GM19452 (cell line): ENCODE results near the gene CLNS1A.
"Not testable (repeated sequence)": the region's sequence is repeated elsewhere in the genome, so short reads cannot be mapped to it uniquely, and the experiment has no call there.

Experiments
- ATAC-seq: cut with Tn5 transposase; IDR thresholded peaks from one replicate; pipeline ENCODE4 v1.9.1; 2021; ENCODE audit not compliant: unreplicated experiment

The CLNS1A gene, protein sequence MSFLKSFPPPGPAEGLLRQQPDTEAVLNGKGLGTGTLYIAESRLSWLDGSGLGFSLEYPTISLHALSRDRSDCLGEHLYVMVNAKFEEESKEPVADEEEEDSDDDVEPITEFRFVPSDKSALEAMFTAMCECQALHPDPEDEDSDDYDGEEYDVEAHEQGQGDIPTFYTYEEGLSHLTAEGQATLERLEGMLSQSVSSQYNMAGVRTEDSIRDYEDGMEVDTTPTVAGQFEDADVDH

DNA sequence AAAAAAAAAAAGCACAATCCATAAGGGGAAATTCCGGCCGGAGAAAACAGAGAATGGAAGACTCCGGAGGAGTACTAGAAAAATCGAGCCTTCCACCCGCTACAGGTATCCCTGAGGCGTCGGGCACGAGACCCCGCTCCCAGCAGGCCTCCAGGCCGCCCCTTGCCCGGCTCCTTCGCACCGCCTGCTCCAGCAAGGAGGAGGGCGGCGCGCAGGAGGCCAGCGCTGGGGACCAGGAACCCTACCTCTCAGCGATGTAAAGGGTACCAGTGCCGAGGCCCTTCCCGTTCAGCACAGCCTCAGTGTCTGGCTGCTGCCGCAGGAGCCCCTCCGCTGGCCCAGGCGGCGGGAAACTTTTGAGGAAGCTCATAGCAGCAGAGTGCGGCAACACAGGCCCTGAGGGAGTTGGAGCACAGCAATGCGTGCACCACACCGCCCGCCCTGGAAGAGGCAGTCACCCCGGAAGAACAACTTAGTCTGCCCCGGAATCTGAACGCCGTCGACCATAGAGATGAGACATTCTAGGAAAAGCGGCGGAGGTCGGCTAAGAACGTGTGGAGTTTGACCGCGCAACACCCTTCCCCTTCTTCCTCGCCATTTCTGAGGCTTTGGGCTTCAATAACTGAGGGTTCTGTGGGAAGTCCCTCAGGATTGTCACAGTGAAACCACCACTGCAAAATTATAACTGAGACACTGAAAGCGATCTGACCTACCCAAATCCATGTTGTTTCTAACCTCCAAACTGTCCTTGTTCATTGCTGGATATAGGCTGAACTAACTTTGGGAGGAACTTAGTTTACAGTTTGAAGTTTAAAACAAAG is at the start of gene CLNS1A:
CLNS1A (minus strand) TSS at position 450 of the 821 bp plus-strand sequence; CDS start at position 370, 80 bp downstream.
- peak; percentile 94 for ATAC-seq

DNA sequence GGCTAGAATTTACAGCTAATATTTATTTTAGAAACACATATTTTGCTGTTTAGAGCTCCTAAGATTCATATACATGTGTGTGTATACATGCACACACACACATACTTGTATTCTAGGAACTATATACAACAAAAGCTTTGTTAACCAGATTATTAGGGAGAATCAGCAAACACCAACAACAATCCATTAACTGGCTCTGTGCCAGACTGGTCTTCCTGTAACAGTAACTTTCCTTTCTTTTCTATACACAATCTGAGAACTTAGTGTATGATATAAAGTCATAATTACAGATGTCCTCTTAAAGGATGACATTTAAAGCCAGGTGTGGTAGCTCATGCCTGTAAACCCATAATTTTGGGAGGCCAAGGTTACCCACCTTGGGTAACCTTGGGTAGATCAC is 49.5 kb upstream of the CLNS1A start:
- ATAC-seq = no peak

DNA sequence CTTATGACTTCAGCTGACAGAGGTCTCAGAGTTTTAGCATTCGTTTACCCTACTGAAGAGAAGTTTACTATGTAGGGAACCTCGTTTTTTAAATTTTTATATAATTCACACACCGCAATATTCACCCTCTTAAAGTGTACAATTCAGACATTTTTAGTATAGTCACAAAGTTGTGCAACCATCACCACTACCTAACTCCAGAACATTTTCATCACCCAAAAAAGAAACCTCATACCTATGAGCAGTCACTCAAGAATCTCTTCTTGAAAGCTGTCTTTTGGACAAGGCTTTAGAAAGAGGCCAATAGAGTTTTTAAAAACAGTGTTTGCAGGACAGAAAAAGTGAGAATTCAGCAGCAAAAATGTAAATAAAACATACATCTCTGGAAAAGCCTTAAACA is 39.5 kb upstream of the CLNS1A start:
- no peak for ATAC-seq

DNA sequence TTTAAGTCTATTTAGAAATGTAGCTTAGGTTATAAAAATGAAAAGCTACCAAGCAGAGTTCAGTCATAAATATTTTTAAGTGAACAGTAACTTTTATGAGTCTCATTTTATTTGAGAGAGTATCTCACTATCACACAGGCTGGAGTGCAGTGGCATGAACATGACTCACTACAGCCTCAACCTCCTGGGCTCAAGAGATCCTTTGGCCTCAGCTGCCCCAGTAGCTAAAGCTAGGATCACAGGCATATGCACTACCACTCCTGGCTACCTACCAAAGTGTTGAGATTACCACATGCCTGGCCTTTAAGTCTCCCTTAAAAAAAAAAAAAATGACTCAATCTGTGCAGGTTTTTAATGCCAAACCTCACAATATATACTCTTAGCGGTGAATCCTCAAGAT is 34.7 kb upstream of the CLNS1A start:
- no peak for ATAC-seq

DNA sequence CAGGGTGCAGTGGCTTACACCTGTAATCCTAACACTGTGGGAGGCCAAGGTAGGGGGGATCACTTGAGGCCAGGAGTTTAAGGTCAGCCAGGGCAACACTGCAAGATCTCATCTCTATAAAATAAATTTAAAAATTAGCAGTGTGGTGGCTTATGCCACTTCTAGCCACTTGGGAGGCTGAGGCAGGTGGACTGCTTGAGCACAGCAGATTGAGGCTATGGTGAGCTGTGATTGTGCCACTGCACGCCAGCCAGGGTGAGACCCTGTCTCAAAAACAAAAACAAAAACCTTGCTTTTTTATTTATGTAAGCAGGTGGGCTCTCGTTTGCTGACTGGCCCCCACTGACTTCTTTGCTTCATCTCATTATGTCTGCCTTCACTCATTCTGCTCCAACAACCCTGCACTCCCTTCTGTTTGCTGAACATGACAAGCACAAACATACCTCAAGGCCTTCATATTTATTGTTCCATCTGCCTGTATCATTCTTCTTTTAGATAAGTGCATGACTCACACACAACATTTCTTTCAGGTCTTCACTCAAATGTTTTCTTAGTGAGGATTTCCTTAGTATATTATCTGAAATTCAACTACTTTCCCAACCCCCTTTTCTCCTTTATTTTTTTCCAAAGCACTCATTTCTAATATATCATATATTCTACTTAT is 32.4 kb upstream of the CLNS1A start:
- no peak for ATAC-seq

DNA sequence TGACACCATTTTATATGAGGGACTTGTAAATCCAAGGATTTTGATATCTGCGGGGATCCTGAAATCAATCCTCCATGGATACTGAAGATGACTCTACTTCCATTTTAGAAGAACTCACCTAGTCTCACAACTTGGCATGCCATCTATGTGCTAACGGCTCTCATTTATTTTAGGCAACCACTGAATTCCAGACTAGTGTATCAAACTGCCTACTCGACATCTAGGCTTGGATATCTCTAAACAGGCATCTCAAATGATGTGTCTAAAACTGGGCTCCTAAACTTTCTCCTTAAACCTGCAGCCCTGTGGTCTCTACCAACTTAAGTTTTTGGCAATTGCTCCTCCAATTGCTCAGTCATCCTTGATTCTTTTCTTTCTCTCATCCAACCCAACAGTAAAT is 31.2 kb upstream of the CLNS1A start:
- no peak for ATAC-seq

DNA sequence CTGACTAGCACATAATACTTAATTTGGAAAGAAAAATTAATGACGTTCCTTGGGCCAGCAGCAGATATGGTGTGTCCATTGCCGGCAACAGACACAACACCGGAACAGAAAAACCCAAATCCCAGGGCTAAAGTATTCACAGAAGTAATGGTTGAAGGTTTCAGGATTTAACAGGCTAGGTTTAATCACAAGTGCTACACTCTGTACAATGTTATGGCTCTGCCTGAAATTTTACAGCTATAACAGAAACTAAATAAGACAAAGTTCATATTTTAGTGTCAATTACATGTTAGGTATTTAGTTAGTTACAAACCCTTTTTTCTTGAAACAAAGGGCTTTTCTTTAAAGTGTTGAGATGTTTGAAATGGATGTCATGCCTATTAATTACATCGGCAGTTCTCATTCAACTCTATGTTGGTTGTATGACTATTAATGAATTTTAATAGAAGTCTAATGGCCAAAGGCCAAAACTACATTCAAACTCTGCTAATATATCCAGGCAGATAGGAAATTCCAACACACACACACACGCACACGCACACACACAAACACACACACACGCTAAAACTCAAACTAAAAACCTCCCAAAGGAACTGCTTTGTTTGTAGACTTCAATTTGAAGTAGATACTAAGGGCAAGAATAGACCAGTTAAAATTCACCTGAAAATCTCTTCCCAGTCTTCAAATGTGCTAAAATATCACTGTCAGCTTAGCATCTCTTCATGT is 27.8 kb upstream of the CLNS1A start:
- no peak for ATAC-seq

DNA sequence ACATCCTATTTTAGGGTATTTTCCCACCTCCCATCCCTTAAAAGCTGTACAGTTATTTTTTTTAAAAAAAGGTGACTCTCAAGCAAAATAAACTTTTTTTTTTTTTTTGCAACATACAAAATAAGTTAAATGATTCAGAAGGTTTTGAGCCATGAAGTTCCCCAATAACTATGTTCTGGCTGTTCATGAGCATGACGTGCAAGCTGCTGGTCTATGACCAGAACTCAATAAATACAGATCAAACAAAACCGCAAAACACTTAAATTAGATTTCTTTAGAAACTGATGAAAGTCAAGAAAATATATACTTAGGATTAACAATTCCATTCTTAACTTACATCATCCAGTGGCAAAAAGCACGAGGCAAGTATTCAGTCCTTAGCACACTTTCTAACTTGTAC is 24.1 kb upstream of the CLNS1A start:
- ATAC-seq = no peak

DNA sequence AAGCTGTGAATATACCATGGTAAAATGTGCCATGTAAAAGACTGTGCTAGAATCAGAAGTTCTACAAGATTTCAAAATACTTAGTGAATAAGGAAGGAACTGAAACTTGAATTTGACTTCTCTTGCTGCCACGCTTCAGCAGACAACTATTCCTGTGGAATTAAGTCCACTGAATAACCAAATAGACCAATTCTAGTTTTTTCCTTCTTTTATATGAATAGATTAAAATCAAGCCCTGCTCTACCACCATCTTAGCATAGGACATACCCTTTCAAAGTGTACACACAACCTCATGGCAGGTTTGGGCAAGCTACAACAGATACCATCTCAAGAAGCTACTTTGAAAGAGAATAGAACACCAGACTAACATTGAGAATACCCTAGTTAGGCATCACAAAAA is 23.4 kb upstream of the CLNS1A start:
- ATAC-seq = no peak

DNA sequence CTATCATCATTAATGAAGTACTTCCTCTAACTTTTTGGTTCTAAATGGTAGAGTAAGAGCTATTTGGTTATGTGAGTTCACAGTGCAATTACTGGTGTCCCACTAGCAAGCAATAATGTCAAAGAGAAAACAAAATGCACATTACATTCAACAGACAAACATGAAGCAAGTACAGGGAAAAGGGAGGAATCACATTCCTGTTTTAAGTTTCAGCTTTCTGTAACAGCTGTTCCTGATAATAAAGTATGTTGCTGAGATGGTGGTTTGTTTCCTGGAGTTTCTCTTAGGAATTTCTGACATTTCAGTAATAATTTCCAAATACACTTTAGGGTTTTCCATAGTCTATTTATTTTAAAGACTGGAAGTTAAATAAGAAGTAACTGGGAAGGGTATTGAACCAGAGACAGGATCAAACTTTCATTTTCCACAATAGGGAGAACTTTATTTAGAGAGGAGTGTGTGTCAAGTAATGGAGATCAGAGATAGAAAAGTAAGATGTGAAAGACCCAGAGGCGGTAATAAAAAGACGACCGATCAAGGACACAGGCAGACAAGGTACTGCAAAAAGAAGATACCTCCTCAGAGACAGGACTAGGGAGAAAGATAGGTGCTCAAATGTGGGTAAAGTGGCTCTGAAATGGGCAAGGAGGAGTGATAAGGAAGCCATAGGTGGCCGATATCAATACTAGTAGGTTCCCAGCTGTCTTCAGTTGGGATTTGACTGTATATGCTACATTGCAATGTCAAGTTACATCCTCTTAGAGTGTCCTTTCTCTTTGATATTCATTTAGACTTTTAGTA is 20.8 kb upstream of the CLNS1A start:
- no peak for ATAC-seq

DNA sequence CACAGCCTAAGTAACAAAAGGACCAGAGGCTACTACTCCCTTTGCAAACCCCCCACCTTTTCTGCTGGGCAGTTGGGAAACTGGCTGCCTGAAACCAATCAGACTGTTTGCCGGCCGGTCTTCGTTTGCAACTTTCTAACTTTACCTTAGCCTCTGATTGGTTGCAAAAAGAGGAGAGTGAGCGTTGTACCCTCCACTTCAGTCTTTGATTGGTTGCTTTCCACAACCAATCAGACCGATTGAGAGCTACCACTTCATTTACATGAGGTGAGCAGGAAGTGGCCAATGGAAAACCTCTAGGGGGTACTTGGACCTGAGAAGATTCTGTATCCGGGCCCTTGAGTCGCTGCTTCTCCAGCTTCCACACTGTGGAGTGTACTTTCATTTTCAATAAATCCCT is 18.8 kb upstream of the CLNS1A start:
- ATAC-seq = no peak

DNA sequence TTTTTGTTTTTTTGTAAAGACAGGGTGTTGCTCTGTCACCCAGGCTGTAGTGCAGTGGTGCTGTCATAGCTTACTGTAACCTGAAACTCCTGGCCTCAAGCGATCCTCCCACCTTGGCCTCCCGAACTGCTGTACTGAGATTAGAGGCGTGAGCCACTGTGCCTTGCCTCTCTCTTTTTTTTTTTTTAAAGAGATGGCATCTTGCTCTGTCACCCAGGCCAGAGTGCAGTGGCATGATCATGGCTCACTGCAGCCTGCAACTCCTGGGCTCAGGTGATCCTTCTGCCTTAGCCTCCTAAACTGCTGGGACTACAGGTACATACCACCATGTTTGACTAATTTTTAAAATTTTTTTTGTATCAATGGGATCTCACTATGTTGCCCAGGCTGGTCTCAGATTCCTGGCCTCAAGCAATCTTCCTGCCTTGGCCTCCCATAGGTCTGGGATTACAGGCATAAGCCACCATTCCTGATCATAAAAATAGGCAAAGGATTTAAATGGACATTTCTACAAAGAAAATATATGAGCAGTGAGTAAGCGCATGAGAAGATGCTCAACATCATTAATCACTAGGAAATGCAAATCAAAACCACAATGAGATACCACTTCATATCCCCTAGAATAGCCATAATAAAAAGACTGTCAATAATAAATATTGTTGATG is 17.3 kb upstream of the CLNS1A start:
- ATAC-seq = no peak

DNA sequence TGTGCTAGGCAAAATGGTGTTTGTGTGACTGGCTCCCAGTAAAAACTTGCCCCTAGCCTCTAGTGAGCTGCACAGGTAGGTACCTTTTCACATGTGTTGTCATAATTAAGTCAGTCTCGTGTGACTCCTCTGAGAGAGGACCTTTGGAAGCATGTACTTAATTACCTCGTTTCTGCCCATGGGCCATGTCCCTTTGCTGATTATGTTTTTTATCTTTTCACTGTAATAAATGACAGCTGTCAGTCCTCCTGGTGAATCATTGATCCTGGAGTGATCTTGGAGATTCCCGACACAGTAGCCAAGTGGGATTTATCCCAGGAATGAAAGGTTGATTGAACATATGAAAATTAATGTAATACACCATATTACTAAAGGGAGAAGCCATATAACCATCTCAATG is 12.5 kb upstream of the CLNS1A start:
- ATAC-seq = no peak

DNA sequence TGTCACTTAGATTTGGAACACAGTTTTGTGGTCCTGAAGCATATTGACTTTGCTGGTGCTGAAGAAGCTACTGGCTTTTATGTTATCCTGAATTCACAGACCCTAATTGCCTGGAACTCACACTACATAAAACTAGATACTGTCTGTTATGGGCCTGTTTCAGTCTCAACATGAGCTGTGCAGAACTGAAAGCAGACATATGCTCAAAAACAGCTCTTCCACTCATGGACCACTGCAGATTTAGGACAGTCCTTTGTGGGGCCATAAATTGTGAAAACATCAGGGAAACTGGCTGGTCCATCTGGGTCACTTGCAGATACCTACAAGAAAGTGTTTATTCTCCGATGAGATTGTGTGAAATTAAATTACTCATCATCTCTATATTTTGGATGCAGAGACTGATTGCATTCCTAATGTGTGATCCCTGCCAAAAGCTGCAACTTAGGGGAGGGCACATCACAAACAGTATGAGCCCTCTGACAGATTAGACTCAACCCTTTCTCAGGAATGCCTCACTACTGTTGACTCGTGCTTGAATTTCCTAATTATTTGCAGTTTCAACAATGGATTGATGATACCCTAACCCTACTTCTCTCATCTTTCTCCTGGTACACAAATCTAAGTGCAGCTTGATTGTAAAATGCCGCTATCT is 10.2 kb upstream of the CLNS1A start:
- no peak for ATAC-seq

DNA sequence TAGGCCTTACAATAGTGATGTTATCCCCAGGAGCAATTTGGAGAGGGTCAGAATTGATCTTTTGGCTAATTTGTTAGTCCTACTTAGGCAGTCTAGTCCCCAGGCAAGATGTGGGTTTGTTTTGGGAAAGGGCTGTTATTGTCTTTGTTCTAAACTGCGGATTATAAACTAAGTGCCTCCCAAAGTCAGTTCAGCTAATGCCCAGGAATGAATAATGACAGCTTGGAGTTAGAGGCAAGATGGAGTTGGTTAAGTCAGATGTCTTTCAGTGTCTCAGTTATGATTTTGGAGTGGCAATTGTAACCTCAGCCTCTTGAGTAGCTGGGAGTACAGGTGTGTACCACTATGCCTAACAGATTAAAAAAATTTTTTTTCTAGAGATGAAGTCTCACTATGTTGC is 7.3 kb upstream of the CLNS1A start:
- ATAC-seq = no peak

DNA sequence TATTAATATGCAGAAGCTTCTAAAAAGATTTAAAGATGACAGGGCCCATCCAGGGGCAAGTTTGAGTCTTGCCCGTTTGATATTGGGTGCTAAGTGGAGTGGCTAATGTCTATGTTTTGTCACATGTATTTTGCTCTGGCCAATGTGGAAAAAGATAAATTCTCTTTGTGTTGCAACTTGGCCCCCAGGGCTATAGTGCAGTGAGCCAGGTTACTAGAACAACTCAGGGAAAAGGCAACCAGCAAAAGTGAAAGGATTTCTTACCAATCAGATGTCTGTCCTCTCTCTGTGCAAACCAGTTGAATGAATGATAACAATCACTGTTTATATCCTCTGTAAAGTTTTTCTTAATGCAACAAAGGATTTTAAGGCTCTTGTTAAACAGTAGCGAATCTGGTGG is 4.6 kb upstream of the CLNS1A start:
- no peak for ATAC-seq

DNA sequence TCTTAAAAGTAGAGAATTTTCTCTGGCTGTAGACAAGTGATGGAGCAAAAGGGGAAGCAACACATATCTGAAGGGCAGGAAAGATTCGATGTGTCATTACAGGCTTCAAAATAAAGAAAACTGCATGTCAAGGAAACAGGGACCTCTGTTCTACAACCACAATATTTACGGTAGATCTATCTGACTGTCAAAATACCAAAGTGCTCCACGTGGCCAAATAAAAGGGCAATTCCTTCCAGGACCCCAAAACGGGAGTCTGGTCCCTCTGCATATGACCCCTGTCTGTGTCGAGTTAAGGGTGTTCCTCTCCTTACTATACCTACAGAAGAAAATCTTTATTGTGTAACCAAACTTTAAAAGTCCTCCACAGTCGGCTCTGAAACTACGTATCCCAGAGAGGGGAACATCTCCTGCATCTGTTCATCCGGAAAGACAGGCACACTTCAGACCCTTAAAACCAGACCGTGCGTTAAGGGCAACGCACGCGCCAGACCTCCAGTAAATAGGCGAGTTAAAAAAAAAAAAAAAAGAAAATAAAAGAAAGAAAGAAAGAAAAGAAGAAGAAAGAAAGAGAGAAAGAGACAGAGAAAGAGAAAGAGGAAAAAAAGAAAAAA is 756 bp downstream of the CLNS1A start:
- ATAC-seq = no peak

DNA sequence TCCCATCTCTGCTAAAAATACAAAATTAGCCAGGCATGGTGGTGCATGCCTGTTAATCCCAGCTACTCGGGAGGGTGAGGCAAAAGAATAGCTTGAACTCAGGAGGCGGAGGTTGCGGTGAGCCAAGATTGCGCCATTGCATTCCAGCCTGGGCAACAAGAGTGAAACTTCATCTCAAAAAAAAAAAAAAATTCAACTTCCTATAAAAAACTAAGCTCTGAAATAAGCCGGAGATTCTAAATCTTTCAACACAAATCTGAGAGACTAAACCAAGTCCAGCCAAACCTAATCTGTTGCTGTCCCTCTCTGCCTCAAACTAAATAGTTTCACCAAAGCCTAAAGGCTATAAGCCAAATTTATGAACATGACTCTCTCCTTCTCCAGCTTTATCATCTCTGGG is 3.7 kb downstream of the CLNS1A start:
- not testable (repeated sequence) for ATAC-seq

DNA sequence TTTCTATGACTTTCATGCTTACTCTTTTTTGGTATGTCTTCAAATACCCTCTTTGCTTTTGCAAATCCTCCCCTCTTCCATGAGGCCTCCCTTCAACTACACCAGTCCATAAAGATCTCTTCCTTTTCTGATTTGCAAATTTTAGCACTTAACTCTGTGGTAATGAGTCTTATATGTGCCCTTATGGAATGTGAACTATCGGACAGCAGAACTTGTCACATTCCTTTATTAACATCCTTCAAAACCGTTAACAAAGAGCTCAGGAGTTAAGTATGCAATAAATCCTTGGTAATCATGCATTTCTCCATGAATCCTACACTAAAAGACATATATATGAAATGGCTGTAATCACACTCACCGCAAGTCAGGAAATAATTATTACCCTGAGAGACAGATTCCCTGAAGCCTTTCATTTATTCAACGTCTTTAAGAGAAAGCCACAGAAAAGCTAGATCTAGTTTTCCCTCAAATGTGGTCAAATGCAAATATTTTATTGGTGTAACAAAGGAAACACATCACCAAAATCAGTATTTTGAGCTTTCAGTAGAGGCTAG is 7.4 kb downstream of the CLNS1A start:
- ATAC-seq = no peak
